GM19467 (cell line): ENCODE measurements around the gene TSPAN9.

Experiments
- ATAC-seq: cut with Tn5 transposase; IDR thresholded peaks from one replicate; pipeline ENCODE4 v1.9.1; 2021; ENCODE audit warnings: mild to moderate bottlenecking, moderate library complexity; ENCODE audit not compliant: unreplicated experiment

Gene TSPAN9

GRCh38 chr12:3218228-3219171, 141.3 kb downstream of the TSPAN9 start:
- no peak for ATAC-seq

DNA sequence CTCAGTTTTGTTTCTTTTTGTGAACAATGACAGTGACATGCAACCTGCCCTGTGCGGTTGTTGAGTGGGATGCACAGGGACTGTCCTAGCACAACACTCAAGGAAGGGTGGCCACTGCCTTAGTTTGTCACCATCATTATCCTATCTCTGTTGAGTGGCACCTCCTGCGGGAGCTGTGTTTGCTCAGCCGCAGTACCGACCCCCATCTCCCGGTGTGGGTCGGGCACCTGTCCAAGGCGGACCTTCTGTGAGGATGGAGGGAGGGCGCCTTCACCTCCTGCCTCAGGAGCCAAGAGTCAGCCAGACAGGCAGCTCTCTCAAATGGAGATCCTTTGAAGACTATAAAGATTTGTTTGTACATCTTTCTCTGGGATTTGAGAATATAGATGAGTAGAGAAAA, 142.1 kb downstream of the TSPAN9 start:
- ATAC-seq: no peak

DNA sequence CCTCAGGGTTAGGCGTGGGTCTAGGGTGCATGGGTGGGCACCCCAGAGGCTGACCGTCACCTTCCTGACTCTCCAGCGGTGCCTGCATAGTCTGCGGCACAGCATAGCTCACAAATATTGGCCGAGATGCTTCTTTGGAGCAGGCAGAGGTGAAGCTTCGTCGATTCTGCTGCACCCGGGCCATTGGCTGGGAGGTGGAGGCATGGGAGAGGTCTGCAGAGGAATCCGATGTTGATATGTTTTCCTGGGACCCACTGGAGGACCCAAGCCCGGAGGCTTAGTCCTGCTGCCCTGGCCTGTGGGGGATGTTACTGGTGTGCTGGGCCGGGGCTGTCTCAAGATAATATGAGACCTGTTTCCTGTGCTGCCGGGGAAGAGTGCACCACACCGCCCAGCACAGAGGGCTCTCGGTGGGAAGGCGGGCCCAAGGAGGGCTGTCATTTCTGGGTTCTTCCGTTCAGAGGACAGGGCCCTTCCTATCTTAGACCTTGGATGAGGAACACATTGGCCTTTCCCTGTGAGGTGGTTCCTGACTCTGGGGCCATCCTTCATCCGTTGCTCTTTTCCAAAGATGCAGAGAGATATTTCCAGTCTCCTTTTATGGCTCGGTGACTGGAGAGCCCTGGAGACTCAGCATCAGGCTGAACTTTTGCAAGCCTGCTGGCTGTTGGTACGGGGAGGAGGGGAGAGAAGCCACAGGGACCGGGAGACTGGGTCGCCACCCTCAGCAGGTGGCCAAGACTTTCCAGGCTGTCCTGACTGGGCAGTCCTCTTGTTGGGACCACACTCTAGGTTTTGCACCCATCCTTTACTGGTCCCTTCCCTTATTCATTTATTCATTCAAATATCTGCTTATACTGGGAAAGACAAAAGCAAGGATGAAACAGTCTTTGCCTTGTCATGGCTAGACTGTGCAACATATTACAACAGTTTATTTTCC, 143.5 kb downstream of the TSPAN9 start:
- ATAC-seq: no peak

GRCh38 chr12:3222306-3222705, 145.1 kb downstream of the TSPAN9 start:
- no peak for ATAC-seq

GRCh38 chr12:3222979-3223378, 145.8 kb downstream of the TSPAN9 start:
- ATAC-seq: no peak

DNA sequence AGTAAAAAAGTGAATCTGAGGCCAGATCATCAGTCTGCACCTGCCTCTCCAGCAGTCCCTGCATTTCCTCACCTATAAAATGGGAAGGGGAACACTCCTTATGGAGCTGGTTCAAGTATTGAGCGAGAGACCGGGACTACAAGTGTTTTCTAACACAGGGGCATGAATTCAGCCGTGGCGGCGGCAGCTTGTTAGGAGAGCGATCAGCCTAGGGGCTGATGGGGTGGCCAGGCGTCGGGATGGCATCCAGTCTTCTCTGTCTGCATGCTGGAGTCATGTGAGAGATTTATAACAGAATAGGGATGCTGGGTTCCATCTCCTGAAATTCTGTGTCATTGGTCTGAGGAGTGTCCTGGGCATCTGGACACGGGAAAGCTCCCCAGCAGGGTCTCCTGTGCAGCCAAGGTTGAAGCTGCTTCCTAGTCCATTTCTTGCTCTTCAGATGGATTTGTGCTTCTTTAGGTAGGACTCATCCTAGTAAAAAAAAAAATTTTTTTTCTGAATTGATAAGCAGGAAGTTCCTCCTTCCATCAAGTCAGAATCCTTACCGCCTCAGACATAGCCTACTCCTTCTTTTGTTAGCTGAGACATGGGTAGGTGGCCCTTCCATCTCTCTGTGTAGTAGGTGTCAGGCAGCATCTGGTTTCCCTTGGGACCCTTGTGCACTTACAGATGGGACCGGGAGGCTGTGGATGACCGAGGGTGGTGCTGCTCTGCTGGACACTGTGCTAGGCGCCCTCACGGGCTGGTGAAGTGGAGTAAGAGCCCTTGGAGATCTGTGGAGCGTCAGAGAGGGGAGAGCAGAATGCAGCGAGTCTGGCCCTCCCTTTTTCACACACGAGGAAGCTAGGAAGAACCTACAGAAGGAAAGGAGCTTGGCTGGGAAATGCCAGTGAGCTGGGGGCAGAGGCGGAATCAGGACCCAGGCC, 146.7 kb downstream of the TSPAN9 start:
- ATAC-seq: no peak

DNA sequence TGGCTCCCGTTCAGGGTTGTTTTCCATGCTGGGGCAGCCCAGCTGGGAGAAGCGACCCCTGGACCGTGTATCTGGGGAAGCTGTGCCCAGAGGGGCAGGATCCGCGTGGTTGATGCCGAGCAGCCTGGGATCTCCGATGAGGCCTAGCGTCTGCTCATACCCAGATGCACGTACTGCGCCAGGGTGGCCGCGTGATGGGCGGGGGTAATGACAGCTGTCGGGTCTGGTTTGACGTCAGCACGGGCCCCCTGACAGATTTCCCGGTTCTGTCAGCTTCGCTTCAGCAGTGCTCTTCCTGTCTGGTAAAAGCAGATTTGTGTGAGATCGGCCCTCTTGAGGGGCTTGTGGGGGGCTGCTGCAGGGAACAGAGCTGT, 147.3 kb downstream of the TSPAN9 start:
- no peak for ATAC-seq

GRCh38 chr12:3225154-3225795, 148.1 kb downstream of the TSPAN9 start:
- ATAC-seq: no peak

GRCh38 chr12:3225796-3226180, 148.6 kb downstream of the TSPAN9 start:
- ATAC-seq: no peak

DNA sequence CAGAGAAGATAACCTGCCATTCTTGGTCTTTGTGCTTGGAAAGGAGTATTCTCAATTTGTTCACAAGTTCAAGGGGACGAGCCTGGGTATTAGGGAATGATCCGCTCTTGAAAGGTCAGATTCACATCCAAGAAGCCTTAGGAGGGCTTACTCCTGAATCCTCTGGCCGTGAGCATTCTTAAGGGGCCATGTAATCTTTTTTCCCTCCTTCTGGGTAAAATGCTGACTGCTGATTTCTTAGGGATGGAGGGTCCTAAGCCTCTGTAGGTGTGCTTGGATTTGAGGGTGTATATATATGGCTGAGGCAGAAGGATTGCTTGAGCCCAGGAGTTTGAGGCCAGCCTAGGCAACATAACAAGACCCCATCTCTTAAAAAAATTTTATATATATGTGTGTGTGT, 149.1 kb downstream of the TSPAN9 start:
- no peak for ATAC-seq

- no peak for ATAC-seq
Observed at GRCh38 chr12:3227076-3227975, 150.1 kb downstream of the TSPAN9 start.

GRCh38 chr12:3228552-3228951, 151.4 kb downstream of the TSPAN9 start:
- ATAC-seq: no peak

GRCh38 chr12:3229577-3229976, 152.4 kb downstream of the TSPAN9 start:
- no peak for ATAC-seq

- ATAC-seq: no peak
Observed at GRCh38 chr12:3230758-3231375, 153.7 kb downstream of the TSPAN9 start.

GRCh38 chr12:3231399-3231876, 154.3 kb downstream of the TSPAN9 start:
- ATAC-seq: no peak

DNA sequence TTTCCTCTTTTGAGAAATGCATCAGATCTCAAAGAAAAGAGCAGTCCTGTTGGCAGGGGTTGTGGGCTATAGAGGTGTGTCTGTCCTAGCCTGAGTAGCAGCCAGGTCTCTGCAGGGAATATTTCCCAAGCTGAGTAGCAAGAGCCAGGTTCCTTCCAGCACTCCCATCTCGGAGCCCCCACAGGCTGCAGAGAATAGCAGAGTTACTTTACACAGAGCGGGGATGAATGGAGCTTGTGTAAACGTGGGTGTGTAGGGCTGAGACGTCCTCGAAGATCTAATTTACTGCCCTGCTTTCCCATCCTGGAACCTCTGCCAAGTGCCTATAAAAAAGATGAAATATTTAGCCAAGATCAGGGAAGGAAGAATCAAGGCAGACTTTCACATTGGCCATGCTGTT, 156.6 kb downstream of the TSPAN9 start:
- no peak for ATAC-seq

DNA sequence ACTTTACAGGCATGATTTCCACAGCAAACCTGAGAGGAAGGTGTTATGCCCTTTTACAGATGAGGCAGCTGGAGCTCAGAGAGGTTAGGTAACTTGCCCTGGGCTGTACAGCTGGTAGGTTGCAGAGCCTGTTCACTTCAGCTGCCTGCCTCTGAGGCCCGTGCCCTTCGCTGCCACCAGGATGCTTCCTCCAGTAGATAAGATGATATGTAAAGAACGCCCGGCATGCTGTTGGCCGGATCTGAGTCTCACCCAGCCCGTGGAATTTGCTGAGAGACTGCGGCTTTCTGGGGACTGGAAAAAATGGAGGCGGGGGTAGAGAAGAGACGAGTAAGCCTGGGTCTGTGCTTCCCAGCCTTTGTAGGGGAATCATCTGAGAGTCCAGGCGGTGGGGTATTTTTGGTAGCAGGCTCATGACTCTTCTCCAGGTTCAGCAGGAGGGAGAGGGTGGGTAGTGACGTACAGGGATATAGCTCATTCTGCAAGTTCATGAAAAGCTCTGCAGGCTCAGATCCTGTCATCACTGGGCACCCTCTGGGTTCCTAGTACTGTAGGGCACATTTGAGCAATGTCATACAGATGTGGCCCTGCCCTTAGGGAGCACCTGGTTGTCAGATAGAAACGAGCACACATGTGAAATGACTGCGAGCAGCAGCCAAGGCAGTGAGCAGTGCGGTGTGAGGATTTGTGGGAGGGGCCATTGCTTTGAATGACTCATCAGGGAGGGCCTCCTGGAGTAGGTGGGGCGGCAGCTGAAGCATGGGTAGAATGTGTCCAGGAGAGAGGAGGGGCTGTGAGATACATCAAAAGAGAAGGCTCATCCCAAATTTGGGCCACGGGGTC, 159.4 kb downstream of the TSPAN9 start:
- no peak for ATAC-seq

GRCh38 chr12:3238196-3238595, 161.0 kb downstream of the TSPAN9 start:
- ATAC-seq: no peak
